ENCODE results near the gene OR4N2.
"Not testable (repeated sequence)": the region's sequence is repeated elsewhere in the genome, so short reads cannot be mapped to it uniquely, and the experiment has no call there.

OR4N2 gene

GRCh38 chr14:19838433-19838832 lies 34.9 kb downstream of the OR4N2 start:
- no peak for DNase-seq

- DNase-seq: no peak
These were observed 47.8 kb downstream of the OR4N2 start for GRCh38 chr14:19851365-19851764.

- not testable (repeated sequence) for DNase-seq
These were observed 62.6 kb downstream of the OR4N2 start for GRCh38 chr14:19866061-19866669.

GRCh38 chr14:19873178-19873577 lies 69.6 kb downstream of the OR4N2 start:
- DNase-seq: no peak

- DNase-seq: no peak
These were observed 71.3 kb downstream of the OR4N2 start, which contains the start of gene OR4K2 for GRCh38 chr14:19874842-19875241. Gene OR4K2, plus strand, starts transcription at chr14:19875142. Its CDS starts 1,126 bp downstream, at chr14:19876268.

GRCh38 chr14:19878029-19878642 lies 74.6 kb downstream of the OR4N2 start:
- no peak for DNase-seq
